EL (cell line): ENCODE results near the gene ACE.

Experiments used
- DNase-seq: peaks from one replicate; pipeline ENCODE4 v3.0.0-alpha.2; 2016

The ACE gene

DNA sequence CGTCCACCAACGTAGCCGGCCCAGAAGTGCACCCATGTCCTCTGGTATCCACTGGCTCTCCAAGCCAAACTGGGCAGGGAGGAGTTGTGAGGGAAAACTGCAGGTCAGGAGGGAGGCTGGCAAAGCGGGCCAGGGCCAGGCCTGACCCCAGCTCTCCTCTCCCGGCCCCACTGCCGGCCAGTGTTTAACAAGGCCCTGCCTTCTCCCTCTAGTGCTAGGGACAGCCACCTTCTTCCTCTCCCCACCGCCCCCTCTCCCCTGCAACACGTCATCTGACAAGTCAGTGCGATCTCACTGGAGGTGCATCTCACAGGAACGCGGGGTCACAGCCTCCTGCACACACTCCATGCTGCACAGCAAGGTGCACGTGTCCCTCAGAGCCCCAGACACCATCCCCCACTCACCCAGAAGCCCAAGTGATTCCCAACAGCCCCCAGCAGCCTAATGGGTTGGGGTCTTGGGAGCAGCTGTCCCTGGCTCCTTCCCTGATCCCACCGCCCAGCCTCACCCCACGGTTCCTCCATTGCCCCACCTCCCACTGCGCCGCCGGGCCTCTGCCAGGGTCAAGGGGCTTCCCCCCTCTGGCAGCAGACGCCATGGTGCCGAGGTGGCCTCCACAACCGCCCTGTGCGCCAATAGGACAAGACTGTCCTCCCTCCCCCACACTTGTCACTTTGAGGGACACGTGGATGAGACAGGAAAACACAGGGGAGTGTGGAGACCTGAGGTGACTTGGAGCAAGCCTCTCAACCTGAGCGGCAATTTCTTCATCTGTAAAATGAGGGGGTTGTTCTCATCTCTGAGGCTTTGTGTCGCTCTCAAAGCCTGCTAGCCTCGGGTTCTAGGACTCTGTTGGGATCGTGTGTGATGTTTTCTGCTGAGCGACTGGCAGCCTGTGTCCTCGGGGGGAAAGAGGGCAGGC is 1.1 kb upstream of the ACE start:
- no peak for DNase-seq

DNA sequence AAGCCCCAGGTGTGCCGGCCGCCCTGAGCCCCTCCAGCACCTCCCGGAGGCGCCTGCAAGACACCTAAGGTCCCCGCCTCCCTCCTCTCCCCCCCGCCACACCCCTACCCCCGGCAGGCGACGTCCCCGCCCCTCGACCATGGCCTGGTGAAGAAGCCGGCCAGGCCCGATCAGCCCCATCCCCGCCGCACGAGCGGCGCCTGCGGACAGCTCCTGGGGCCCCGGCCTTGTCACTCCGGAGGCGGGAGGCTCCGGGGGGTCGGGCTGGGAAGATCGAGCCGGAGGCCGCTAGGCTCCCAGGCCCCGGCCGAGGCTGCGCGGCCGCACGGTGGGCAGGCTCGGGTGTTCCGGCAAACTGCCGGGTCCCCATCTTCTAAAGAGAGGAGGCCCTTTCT is 405 bp upstream of the ACE start:
- DNase-seq = peak; percentile 29

GRCh38 chr17:63477480-63478440 is 899 bp downstream of the ACE start:
- no peak for DNase-seq

DNA sequence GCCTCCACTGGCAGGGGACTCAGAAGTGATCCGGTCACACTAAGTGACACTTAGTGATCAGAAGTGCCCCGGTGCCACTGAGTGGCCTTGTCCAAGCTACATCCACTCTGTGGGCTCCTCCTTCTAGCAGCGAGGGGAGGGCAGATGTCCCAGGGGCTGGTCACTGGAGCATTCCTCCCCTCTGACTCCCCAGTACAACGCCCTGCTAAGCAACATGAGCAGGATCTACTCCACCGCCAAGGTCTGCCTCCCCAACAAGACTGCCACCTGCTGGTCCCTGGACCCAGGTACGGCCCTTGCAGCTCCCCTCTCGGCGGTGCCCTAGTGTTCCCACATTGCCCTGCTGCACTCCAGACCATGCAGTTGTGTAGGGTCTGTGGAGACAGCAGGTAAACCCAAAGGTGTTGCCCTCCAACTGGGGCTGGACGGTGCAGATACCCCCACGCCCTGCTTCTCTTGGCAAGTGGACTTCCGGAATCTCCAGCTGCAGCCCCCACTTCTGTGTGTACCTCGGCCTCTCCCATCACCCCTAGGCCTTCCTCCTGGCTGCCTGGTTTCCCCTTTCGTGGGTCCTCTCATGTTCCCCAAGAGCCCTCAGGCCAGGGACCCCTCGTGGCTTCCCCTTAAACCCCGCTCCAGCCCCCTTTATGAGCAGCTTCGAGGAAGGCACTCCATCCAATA is 2.1 kb downstream of the ACE start:
- peak; percentile 94 for DNase-seq

DNA sequence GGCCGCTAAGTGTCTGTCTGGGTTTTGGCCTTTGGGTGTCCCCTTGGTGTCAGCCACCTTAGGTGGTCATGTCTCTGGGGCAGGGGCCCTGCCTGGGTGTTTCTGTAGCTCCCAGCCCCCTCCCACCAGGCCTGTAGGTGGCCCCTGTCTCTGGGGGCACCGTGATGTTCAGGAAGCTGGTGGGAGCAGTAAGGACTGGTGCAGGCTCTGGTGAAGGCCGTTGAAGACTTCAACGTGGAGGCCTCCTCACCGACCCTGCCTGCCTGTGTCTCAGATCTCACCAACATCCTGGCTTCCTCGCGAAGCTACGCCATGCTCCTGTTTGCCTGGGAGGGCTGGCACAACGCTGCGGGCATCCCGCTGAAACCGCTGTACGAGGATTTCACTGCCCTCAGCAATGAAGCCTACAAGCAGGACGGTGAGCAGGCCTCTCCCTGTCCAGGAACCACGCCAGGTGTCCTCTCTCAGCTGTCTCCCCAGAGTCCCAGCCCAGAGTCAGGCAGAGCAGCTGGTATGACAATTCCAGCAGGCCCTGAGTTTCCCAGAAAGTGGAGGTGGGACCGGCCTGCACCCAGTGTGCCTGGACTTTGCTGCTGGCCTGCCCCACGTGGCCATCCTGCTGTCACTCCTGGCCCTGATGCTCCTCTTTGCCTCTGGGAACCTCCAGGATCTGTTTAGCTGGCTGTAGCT is 2.8 kb downstream of the ACE start:
- DNase-seq = no peak

DNA sequence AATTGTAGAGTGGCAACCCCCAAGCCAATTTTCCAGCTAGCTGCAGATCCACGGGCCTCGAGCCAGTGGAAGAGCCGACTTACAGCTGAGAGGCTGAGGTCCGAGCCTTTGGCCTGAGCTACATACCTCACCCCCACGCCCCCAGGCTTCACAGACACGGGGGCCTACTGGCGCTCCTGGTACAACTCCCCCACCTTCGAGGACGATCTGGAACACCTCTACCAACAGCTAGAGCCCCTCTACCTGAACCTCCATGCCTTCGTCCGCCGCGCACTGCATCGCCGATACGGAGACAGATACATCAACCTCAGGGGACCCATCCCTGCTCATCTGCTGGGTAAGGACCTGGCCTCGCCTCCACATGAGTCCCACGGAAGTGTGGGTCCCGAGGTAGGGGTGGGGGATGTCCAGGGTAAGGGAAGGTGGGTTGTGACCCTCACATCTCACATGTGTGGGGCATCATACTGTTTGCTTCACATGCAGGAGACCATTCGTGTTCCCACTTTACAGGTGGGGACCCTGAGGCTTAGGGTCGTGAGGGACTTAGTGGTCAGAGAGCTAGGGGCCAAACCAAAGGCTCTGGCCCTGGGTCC is 3.4 kb downstream of the ACE start:
- DNase-seq = no peak

DNA sequence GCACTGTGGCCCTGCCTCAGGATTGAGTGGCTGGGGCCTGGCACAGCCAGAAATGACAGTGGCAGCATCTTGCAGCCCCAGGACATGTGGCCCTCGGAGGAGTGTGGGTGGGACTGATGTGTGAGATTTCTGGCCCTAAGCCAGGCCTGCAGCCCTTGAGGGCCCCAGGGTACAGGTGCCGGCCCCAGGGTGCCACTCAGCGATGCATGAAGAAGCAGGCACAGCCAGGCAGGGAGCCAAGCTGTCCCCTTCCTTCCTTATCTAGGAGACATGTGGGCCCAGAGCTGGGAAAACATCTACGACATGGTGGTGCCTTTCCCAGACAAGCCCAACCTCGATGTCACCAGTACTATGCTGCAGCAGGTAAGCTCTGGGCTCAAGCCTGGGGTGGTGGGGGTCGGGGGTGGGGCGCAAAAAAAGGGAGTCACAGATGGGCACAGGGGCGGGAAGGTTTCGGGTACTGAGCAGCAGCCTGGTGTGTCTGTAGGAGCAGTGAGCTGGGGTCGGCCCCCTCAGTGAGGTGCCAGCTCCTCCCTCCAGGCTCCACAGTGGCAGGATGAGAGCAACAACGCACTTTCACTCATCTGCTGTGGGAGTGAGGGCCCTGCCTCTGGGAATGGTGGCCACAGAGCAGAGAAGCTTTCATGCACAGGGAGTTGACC is 4.1 kb downstream of the ACE start:
- no peak for DNase-seq

DNA sequence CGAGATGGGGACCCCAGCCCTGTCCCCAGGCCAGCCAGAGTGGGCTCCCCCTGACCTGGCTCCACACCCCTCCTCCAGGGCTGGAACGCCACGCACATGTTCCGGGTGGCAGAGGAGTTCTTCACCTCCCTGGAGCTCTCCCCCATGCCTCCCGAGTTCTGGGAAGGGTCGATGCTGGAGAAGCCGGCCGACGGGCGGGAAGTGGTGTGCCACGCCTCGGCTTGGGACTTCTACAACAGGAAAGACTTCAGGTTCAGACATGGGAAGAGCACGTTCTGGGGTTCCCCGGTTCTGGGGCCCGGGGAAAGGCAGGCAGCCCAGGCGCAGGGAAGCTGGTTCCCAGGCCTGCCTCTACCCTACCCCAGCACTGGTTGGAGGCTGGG is 4.6 kb downstream of the ACE start:
- DNase-seq = no peak

DNA sequence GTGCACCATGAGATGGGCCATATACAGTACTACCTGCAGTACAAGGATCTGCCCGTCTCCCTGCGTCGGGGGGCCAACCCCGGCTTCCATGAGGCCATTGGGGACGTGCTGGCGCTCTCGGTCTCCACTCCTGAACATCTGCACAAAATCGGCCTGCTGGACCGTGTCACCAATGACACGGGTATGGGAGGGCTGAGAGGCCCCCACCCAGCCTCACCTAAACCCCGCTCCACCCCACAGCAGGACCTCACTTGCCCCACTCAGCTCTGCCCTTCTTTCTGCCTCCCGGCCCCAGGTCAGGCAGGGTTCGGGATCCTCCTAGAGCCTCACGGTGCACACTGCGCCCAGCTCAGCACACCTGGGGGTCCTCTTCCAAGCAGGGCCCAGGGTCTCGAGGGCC is 5.6 kb downstream of the ACE start:
- no peak for DNase-seq

DNA sequence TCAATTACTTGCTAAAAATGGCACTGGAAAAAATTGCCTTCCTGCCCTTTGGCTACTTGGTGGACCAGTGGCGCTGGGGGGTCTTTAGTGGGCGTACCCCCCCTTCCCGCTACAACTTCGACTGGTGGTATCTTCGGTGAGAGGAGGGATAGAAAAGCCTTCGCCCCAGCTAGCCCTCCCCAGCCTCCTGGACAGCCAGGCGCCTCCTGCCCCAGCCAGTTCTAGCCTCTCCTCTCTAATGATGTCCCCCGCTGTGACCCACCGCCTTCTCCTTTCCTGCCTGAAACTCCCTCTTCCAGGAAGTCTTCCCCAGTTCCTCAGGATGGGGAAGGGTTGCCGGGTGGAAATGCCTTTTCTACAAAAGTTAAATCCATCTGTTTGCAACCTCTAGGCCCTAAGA is 6.2 kb downstream of the ACE start:
- no peak for DNase-seq

DNA sequence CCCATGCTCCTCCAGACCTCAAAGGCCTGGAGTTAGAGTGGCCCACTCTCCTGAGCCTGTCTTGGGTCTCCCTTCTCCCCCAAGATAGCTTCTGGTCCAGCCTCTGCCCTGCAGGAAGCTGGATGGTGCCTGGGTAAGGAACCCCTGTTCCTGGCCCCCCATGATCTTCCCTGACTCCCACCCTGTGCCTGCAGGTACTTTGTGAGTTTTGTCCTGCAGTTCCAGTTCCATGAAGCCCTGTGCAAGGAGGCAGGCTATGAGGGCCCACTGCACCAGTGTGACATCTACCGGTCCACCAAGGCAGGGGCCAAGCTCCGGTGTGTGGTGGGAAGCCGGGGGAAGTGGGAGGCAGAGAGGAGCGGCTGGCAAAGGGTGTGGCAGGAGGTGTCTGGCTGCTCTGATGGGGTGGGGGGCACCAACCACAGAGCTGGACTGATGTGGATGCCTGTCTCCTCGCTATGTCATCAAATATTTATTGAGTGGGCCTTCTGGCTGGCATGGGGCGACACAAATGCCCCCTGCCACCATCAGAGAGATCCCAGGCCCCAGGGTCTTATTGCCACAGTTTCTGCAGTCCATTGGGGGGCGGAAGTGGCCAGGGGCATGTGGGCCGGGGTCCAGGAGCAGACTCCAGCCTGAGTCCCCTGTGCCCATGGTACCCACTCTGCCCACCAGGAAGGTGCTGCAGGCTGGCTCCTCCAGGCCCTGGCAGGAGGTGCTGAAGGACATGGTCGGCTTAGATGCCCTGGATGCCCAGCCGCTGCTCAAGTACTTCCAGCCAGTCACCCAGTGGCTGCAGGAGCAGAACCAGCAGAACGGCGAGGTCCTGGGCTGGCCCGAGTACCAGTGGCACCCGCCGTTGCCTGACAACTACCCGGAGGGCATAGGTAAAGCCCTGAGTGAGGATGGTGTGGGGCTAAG is 7.1 kb downstream of the ACE start:
- DNase-seq = no peak

DNA sequence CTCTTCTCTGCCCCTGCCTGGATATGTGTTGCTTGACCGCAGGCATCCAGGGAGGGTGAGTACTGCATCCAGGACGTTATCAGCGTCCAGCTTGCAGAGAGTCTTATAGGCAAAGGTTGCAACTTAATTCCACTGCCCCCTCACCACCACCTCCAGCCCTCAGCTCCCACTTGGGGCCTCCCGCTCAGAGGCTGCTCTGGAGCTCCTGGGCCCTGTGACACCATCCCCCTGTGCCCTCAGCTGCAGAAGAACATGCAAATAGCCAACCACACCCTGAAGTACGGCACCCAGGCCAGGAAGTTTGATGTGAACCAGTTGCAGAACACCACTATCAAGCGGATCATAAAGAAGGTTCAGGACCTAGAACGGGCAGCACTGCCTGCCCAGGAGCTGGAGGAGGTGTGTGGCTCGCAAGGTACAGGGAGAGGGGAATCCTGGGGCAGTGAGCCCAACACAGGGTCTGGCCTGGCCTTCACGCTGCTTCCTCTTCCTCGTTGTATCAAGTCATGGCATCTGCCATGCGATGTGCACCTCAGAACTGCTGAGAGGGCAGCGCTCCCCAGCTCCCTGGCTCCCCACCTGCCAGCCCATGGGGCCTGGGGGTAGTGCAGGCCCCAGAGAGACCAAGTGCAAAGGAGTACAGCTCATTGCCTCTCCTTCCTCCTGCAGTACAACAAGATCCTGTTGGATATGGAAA is 9.6 kb downstream of the ACE start:
- DNase-seq = no peak

- DNase-seq = no peak
These were observed 10.1 kb downstream of the ACE start for GRCh38 chr17:63487014-63487339.

DNA sequence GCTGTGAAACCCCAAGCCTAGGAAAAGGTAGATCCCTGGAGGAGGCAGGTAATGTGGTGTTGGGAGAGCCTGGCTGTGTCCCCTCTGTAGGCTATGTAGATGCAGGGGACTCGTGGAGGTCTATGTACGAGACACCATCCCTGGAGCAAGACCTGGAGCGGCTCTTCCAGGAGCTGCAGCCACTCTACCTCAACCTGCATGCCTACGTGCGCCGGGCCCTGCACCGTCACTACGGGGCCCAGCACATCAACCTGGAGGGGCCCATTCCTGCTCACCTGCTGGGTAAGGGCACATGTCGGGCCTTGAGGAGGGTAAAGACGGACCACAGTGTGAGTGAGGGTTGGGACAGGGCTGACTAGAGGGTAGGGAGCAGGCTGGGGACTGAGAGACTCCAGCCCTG is 12.0 kb downstream of the ACE start:
- no peak for DNase-seq

- no peak for DNase-seq
These were observed 12.4 kb downstream of the ACE start for GRCh38 chr17:63489291-63489690.

- no peak for DNase-seq
These were observed 13.5 kb downstream of the ACE start for GRCh38 chr17:63490329-63490728.

DNA sequence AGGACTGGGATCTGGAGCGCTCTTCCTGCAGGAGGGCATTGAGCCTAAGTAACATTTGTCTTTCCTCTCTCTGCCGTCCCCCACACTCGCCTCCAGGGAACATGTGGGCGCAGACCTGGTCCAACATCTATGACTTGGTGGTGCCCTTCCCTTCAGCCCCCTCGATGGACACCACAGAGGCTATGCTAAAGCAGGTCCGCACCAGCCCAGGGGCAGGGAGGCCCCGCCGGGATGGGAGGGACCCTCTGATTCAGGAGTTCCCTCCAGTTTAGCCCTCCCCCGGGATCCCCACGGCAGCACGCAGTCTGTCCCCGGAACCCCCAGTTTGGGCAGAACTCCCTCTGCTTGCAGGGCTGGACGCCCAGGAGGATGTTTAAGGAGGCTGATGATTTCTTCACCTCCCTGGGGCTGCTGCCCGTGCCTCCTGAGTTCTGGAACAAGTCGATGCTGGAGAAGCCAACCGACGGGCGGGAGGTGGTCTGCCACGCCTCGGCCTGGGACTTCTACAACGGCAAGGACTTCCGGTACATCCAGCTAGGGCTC is 14.1 kb downstream of the ACE start:
- no peak for DNase-seq

GRCh38 chr17:63491413-63491812 is 14.6 kb downstream of the ACE start:
- DNase-seq = no peak

DNA sequence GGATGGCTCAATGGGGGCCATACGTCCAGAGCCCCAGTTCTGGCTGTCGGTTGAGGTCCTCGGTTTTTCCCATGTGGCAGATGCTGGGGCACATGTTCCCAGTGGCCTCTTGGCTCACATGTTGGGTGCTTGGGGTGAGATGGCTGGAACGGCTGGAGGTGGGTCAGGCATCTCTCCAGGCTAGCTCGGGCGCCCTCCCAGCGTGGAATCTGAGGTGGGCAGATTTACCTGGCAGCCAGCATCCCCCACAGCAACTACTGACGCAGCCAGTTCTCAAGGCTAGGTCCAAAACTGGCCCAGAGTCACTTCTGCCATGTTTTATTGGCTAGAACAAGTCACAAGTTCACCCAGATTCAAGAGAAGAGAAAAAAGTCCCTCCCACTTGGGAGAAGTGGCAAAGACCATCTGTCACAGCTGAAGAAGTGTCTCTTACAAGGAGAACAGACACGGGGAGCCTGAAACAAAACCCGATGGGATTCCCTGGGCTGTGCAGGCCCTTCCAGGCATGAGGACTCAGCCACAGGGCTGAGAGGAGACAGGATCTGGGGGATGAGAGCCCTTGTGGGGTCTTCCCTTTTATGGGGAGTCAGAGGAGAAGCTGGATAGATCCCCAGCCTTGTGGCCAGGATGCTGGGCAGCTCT is 15.2 kb downstream of the ACE start:
- no peak for DNase-seq
